Upper lobe of left lung (tissue), 4 donors: ENCODE data around the gene NPBWR2.

Experiments used
- CTCF ChIP-seq, 6 experiments: fragments of 450-650 bp in 4 of 6; fragments of 200-600 bp in 2 of 6; sonication (generic) in 2 of 6; IDR thresholded peaks; one replicate each; pipeline ENCODE4 v1.5.1; 2016 to 2019; ENCODE audit warnings: antibody characterized with exemption in 6 of 6
- POLR2A ChIP-seq, 4 donors: fragments of 450-650 bp; IDR thresholded peaks; one replicate each; pipeline ENCODE4 v1.5.1; 2016 to 2017; ENCODE audit warnings: antibody characterized with exemption in 4 of 4, mild to moderate bottlenecking in 2 of 4
- POLR2AphosphoS5 ChIP-seq, 2 donors: sonication (generic); formaldehyde crosslinking; IDR thresholded peaks; one replicate each; pipeline ENCODE4 v1.5.1; 2017; ENCODE audit warnings: antibody characterized with exemption in 2 of 2

- no peak for TF ChIP-seq POLR2A (IDR thresholded peaks at IDR 0.05)
- no peak for TF ChIP-seq CTCF (IDR thresholded peaks at IDR 0.05)
- no peak for TF ChIP-seq POLR2AphosphoS5 (IDR thresholded peaks at IDR 0.05)
Measured at GRCh38 chr20:64114356-64114971, 7.1 kb upstream of the NPBWR2 start.
